Lower leg skin (tissue), 4 donors: ENCODE data around the gene MTARC2. TPM values are rescaled to one million over a fixed set of nuclear protein-coding genes. Genes with fewer than 3 reads are reported as not detected.

Experiments
- DNase-seq, 2 donors: peaks; one replicate each; pipeline ENCODE4 v3.0.0-alpha.2; 2019; ENCODE audit warnings: low spot score in 2 of 2
- H3K4me3 ChIP-seq: fragments of 200-600 bp; sonication (generic); 2 replicates; pipeline ENCODE4 v1.5.1; 2017; ENCODE audit warnings: mild to moderate bottlenecking, low read depth; ENCODE audit not compliant: poor library complexity, severe bottlenecking
- CTCF ChIP-seq, 3 donors: fragments of 450-650 bp; IDR thresholded peaks; one replicate each; pipeline ENCODE4 v1.5.1; 2016; ENCODE audit warnings: antibody characterized with exemption in 3 of 3, mild to moderate bottlenecking in 3 of 3, moderate library complexity in 2 of 3
- POLR2A ChIP-seq, 2 donors: fragments of 450-650 bp; IDR thresholded peaks; one replicate each; pipeline ENCODE4 v1.6.1; 2016 to 2017; ENCODE audit warnings: antibody characterized with exemption in 2 of 2, mild to moderate bottlenecking in 1 of 2, moderate library complexity in 1 of 2
- WGBS, 2 donors: methylation state at CpG; one replicate each; pipeline ENCODE4 v1.1.5; 2018; 5-methylcytosine and 5-hydroxymethylcytosine counted together
- intact Hi-C: fragments of 100-400 bp; cut with DNase I; formaldehyde crosslinking; loops from one replicate; pipeline ENCODE4 v1.15.0; 2023; ENCODE audit warnings: low total_unique reads
- total RNA-seq, 4 donors: library from RNA; depleted of rRNA; stranded (reverse); fragments of >200 nt; gene quantifications; one replicate each; pipeline ENCODE4 v1.1.0, GENCODE V29; 2016

The MTARC2 gene
- total RNA-seq, 4 donors from 2014 or later: 4.3 to 8.6 (median 5.6) TPM

GRCh38 chr1:220810963-220811362, 62.8 kb downstream of the MTARC2 start:
- DNase-seq: no peak
- WGBS, 2 donors: 61 to 98% methylated on average over 2 of the region's 2 CpGs
- TF ChIP-seq CTCF (IDR thresholded peaks at IDR 0.05): no peak
- TF ChIP-seq POLR2A (IDR thresholded peaks at IDR 0.05): no peak
- intact Hi-C loops: no loop called here
- no peak overlapping the region for H3K4me3 ChIP-seq

DNA sequence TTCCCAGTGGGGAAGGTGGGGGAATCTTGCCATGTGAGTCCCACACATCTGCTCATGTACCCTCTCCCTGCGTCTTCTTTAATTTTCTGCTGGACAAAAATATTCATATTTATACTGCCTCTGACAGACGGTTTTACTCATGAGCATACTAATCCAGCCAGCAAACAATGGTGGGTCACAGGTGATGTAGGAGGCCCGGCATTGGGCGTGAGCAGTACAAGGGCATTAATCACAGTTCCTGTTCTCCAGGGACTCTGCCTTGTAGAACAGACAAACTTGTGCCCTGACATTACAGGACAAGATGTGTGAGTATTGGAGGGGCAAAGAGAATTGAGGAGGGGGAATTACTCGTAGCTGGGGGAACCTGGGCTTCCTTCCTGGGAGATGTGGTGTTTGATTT, 63.6 kb downstream of the MTARC2 start:
- TF ChIP-seq POLR2A (IDR thresholded peaks at IDR 0.05) (no peak), CTCF (IDR thresholded peaks at IDR 0.05) (no peak)
- intact Hi-C loops: no loop called here
- no peak overlapping the region for H3K4me3 ChIP-seq
- peak in 1 of 2 donors; percentile 17 for DNase-seq
- WGBS, 2 donors: 82 to 89% methylated on average over 5 of the region's 5 CpGs

- 72 to 79% methylated on average over 6 of the region's 6 CpGs for WGBS, 2 donors
- intact Hi-C loops: no loop called here
- DNase-seq: peak in 1 of 2 donors; percentile 9
- TF ChIP-seq POLR2A (IDR thresholded peaks at IDR 0.05) (no peak), CTCF (IDR thresholded peaks at IDR 0.05) (no peak)
- no peak overlapping the region for H3K4me3 ChIP-seq
Observed at GRCh38 chr1:220812308-220812707, 64.2 kb downstream of the MTARC2 start.

DNA sequence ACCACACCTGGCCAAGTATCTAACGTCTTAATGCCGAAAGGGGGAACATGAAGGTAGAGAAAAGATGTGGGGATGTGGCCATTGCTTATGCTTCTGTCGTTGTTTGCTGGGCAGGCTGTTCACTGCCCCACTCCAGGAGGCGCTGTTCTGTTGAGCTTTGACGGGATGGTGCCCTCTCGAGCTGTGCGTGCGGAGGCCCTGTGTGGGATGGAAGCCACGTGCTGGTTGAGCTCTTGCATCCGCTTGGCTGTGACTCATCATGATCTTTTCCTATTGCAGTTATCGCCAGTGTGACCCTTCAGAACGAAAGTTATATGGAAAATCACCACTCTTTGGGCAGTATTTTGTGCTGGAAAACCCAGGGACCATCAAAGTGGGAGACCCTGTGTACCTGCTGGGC, 64.9 kb downstream of the MTARC2 start:
- intact Hi-C loops: no loop called here
- DNase-seq: peak in 1 of 2 donors; percentile 59
- no peak for TF ChIP-seq POLR2A (IDR thresholded peaks at IDR 0.05)
- TF ChIP-seq CTCF (IDR thresholded peaks at IDR 0.05): no peak
- no peak overlapping the region for H3K4me3 ChIP-seq
- WGBS, 2 donors: 80 to 85% methylated on average over 12 of the region's 12 CpGs

DNA sequence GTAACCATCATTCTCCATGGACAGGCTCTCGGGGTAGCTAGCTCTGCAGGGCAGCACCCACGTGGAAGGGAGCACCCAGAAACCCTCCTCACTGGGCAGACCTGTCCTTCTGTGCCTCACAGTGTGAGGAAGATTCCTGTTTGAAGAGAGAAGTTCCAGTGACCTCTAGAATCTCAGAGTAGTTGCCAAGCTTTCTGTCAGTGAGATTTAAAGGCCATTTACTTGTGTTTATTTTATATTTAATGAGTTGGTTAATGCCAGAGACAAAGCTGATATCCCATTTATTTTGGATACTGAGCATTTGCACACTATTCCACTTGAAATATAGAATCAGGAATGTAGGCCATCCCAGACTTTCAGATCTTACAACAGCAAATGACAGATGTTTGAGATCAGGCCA, 67.3 kb downstream of the MTARC2 start:
- H3K4me3 ChIP-seq: no peak overlapping the region
- no peak for TF ChIP-seq POLR2A (IDR thresholded peaks at IDR 0.05)
- TF ChIP-seq CTCF (IDR thresholded peaks at IDR 0.05): no peak
- WGBS, 2 donors: 86 to 89% methylated on average over 2 of the region's 2 CpGs
- no peak for DNase-seq
- intact Hi-C loops: no loop called here

DNA sequence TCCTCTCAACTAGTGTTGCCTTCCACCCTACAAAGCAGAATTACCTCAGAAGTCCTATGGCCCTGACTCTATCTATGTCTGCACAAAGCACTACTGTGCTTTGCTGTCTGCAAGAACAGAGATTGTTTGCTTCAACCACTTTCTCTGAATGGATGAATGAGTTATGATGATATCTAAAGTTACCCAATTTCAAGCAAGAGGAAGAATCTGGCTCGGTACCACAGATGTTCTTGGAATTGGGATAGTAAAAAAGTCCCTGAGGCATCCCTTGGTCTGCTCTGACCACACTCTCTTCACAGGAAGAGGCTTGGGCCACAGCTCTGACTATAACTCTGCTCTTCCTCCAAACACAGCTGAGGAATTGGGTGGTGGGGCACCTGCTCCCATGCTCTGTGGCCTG, 69.8 kb downstream of the MTARC2 start:
- intact Hi-C loops: no loop called here
- TF ChIP-seq CTCF (IDR thresholded peaks at IDR 0.05) (no peak), POLR2A (IDR thresholded peaks at IDR 0.05) (no peak)
- 58 to 77% methylated on average over 1 of the region's 1 CpG for WGBS, 2 donors
- H3K4me3 ChIP-seq: no peak overlapping the region
- peak in 1 of 2 donors; percentile 57 for DNase-seq
